Endothelial cell of umbilical vein (primary cell): Measurements from ENCODE around the gene RASAL2. TPM values are rescaled to one million over a fixed set of nuclear protein-coding genes. Genes with fewer than 3 reads are reported as not detected.

Source experiments
- BruUV-seq: library from RNA; stranded (reverse); fragments of 400-500 nt; replicated peaks from 2 replicates; lab custom pipeline; 2021; lab: Mats Ljungman, UMichigan
- CTCF ChIA-PET: fragments of 300-600, 350-600 bp; sonication (Branson Sonifier 250); formaldehyde crosslinking; loops from one replicate; lab custom pipeline; 2021; ENCODE audit warnings: antibody characterized with exemption, inconsistent platforms; lab: Charles Lee
- POLR2A ChIA-PET: fragments of 300-600, 350-600 bp; sonication (Branson Sonifier 250); formaldehyde crosslinking; loops from one replicate; lab custom pipeline; 2021; ENCODE audit warnings: antibody characterized with exemption, inconsistent platforms; lab: Charles Lee
- DNase-seq: peaks from one replicate; pipeline ENCODE4 v3.0.0-alpha.2; 2011; ENCODE audit warnings: low read depth, low spot score
- FAIRE-seq: peaks from 2 replicates; lab custom pipeline; 2011; peaks lifted over from hg19 to GRCh38; lab: Jason Lieb, UNC
- H2AFZ ChIP-seq: 2 replicates; pipeline ENCODE4 v1.6.0; 2012; ENCODE audit warnings: low read depth, low read length, control low read depth, inconsistent platforms
- H3K27ac ChIP-seq: 2 replicates; pipeline ENCODE4 v1.5.1; 2011; ENCODE audit warnings: low read depth, mild to moderate bottlenecking, control low read depth, low read length, moderate library complexity; ENCODE audit not compliant: insufficient read depth
- H3K27me3 ChIP-seq, 2 experiments: 2 replicates each; pipeline versions ENCODE4 v1.6.0 to v1.6.1; 2011; ENCODE audit warnings: low read length in 2 of 2, mixed read lengths in 1 of 2; ENCODE audit not compliant: control insufficient read depth in 2 of 2, insufficient read depth in 2 of 2
- H3K36me3 ChIP-seq, 2 experiments: 2 replicates in 1 of 2; 3 replicates in 1 of 2; pipeline ENCODE4 v1.5.1; 2011; ENCODE audit warnings: low read length in 2 of 2, mild to moderate bottlenecking in 1 of 2, moderate library complexity in 1 of 2; ENCODE audit not compliant: control insufficient read depth in 2 of 2, insufficient read depth in 2 of 2; ENCODE audit errors: extremely low read depth in 1 of 2
- H3K4me1 ChIP-seq: 3 replicates; pipeline ENCODE4 v1.5.1; 2011; ENCODE audit warnings: mild to moderate bottlenecking, low read length; ENCODE audit not compliant: control insufficient read depth, insufficient read depth; ENCODE audit errors: extremely low read depth
- H3K4me2 ChIP-seq: 2 replicates; pipeline ENCODE4 v1.6.1; 2011; ENCODE audit warnings: low read length, control low read depth, mixed read lengths; ENCODE audit not compliant: insufficient read depth
- H3K4me3 ChIP-seq, 3 experiments: fragments of 200-600 bp in 1 of 3; sonication (generic), shearing (Covaris generic) in 1 of 3; replicated peaks in 1 of 3; 2 replicates each; pipeline ENCODE4 v1.5.1; 2011 to 2016; ENCODE audit warnings: control low read depth in 3 of 3, low read length in 3 of 3, mild to moderate bottlenecking in 2 of 3, inconsistent platforms in 1 of 3, low read depth in 1 of 3, moderate library complexity in 1 of 3; ENCODE audit not compliant: insufficient read depth in 1 of 3
- H3K79me2 ChIP-seq: 2 replicates; pipeline ENCODE4 v1.6.0; 2012; ENCODE audit warnings: low read length, inconsistent platforms; ENCODE audit not compliant: control insufficient read depth, insufficient read depth
- H3K9ac ChIP-seq: replicated peaks from 2 replicates; pipeline ENCODE3; 2011; ENCODE audit warnings: low read length, control low read depth; ENCODE audit not compliant: insufficient read depth; ENCODE audit errors: extremely low read depth
- H3K9me1 ChIP-seq: replicated peaks from 3 replicates; pipeline ENCODE4 v1.6.0; 2011; ENCODE audit warnings: mild to moderate bottlenecking, low read length; ENCODE audit not compliant: control insufficient read depth, insufficient read depth; ENCODE audit errors: extremely low read depth
- H3K9me3 ChIP-seq: replicated peaks from 2 replicates; pipeline ENCODE4 v1.5.1; 2012; ENCODE audit warnings: low read length, inconsistent platforms; ENCODE audit not compliant: control insufficient read depth, insufficient read depth
- H4K20me1 ChIP-seq: replicated peaks from 2 replicates; pipeline ENCODE3; 2011; ENCODE audit warnings: mild to moderate bottlenecking, low read length; ENCODE audit not compliant: control insufficient read depth, insufficient read depth; ENCODE audit errors: extremely low read depth
- CTCF ChIP-seq, 2 donors: IDR thresholded peaks; 1 replicate in 1 of 2; 2 replicates in 1 of 2; pipeline ENCODE4 v1.5.1; 2011; ENCODE audit warnings: low read length in 2 of 2, mild to moderate bottlenecking in 2 of 2, moderate library complexity in 2 of 2, control low read depth in 1 of 2, inconsistent platforms in 1 of 2, low read depth in 1 of 2; ENCODE audit not compliant: insufficient read depth in 1 of 2; ENCODE audit errors: extremely low read depth in 1 of 2
- EZH2 ChIP-seq: IDR thresholded peaks from 2 replicates; pipeline ENCODE4 v1.6.1; 2012; ENCODE audit warnings: borderline replicate concordance, low read depth, mild to moderate bottlenecking, moderate library complexity, low read length, inconsistent platforms; ENCODE audit not compliant: severe bottlenecking
- FOS ChIP-seq: IDR thresholded peaks from 2 replicates; pipeline ENCODE4 v1.6.1; 2011; ENCODE audit warnings: mild to moderate bottlenecking, low read length, moderate library complexity, borderline replicate concordance; ENCODE audit not compliant: insufficient read depth
- GATA2 ChIP-seq: IDR thresholded peaks from 2 replicates; pipeline ENCODE4 v1.7.0; 2011; ENCODE audit warnings: low read depth, mild to moderate bottlenecking, moderate library complexity, mixed read lengths, low read length; ENCODE audit not compliant: insufficient read length, insufficient read depth
- JUN ChIP-seq: IDR thresholded peaks from 2 replicates; pipeline ENCODE4 v1.6.1; 2011; ENCODE audit warnings: borderline replicate concordance, low read depth; ENCODE audit not compliant: insufficient read length, insufficient read depth
- MAX ChIP-seq: IDR thresholded peaks from 2 replicates; pipeline ENCODE4 v1.6.1; 2011; ENCODE audit not compliant: insufficient read depth, insufficient read length
- MYC ChIP-seq: IDR thresholded peaks from one replicate; pipeline ENCODE4 v1.6.1; 2011; ENCODE audit warnings: mild to moderate bottlenecking, low read depth, low read length
- POLR2A ChIP-seq: IDR thresholded peaks from 2 replicates; pipeline ENCODE4 v1.6.1; 2012; ENCODE audit warnings: low read depth, mild to moderate bottlenecking, control low read depth, low read length
- POLR2AphosphoS5 ChIP-seq: IDR thresholded peaks from 2 replicates; pipeline ENCODE4 v1.6.1; 2012; ENCODE audit warnings: low read depth, mild to moderate bottlenecking, control low read depth, low read length, moderate library complexity; ENCODE audit not compliant: insufficient read depth
- dilution Hi-C: fragments of 300-500 bp; cut with MboI; formaldehyde crosslinking; loops from one replicate; pipeline ENCODE4 v1.15.0; 2019; ENCODE audit warnings: low sequenced_read_pairs; ENCODE audit not compliant: extremely low pct_ligation_motif_present
- intact Hi-C: fragments of 100-400 bp; cut with micrococcal nuclease; formaldehyde crosslinking; loops from one replicate; pipeline ENCODE4 v1.10.0; 2022
- polyA plus RNA-seq, 4 experiments: library from polyadenylated mRNA; depleted of rRNA in 3 of 4; stranded (reverse) in 3 of 4; unstranded in 1 of 4; fragments of >200 nt; gene quantifications; 2 replicates each; pipeline versions ENCODE4 v1.2.1 to v1.2.3, GENCODE V29; 2011 to 2012; ENCODE audit warnings: missing spikeins in 1 of 4
- total RNA-seq: library from RNA; stranded (reverse); gene quantifications from 2 replicates; pipeline ENCODE4 v1.2.3, GENCODE V29; 2021

Gene RASAL2
- total and polyA plus RNA-seq, 2 donors (not counting 3 experiments of a cell fraction or from before 2014, with no cell fraction given), result 12.5 to 15.5 TPM

GRCh38 chr1:178266113-178266512, 172.2 kb downstream of the RASAL2 start:
- no TSS peak for BruUV-seq
- no peaks in the 10 kb centered on the region for H4K20me1 ChIP-seq
- intact Hi-C loops, result loop anchor here (2.0 kb wide), 1 partner anchor 73 kb away; no protein-coding TSS in a partner anchor
- no peaks in the 10 kb centered on the region for H3K9me1 ChIP-seq
- DNase-seq, result no peak
- H3K27me3 ChIP-seq, result no peaks in the 10 kb centered on the region
- ChIA-PET CTCF (no interaction called here), POLR2A (no interaction called here)
- H3K9me3 ChIP-seq, result no peaks in the 10 kb centered on the region
- no peaks in the 10 kb centered on the region for H3K79me2 ChIP-seq
- H2AFZ ChIP-seq, result no peak overlapping the region
- TF ChIP-seq EZH2, result no peak
- TF ChIP-seq GATA2, result no peak
- no peak for TF ChIP-seq FOS
- no peak for TF ChIP-seq CTCF (IDR thresholded peaks at IDR 0.05; ENCODE audit: extremely low read depth in 1 of 2, insufficient read depth in 1 of 2, low read depth in 1 of 2, low read length in 2 of 2)
- TF ChIP-seq POLR2A, result no peak
- TF ChIP-seq POLR2AphosphoS5, result no peak
- no peak for TF ChIP-seq MYC
- no peak for TF ChIP-seq JUN
- TF ChIP-seq MAX, result no peak
- FAIRE-seq, result no peak
- dilution Hi-C loops, result no loop called here
- no peaks in the 10 kb centered on the region for H3K36me3 ChIP-seq
- no peak overlapping the region for H3K27ac ChIP-seq
- no peak overlapping the region for H3K4me2 ChIP-seq
- H3K4me3 ChIP-seq, result no peak overlapping the region
- H3K9ac ChIP-seq, result no peak overlapping the region
- peaks cover 26% of the 10 kb centered on the region for H3K4me1 ChIP-seq
